Skin of body (tissue), 2 donors: ENCODE results near the gene CDK4. TPM values are rescaled to one million over a fixed set of nuclear protein-coding genes. Genes with fewer than 3 reads are reported as not detected.
"Not testable (repeated sequence)": the region's sequence is repeated elsewhere in the genome, so short reads cannot be mapped to it uniquely, and the experiment has no call there.

Source experiments
- DNase-seq: peaks from one replicate; lab custom pipeline; 2025; lab: John Stamatoyannopoulos, UW
- total RNA-seq: library from RNA; depleted of rRNA; stranded (reverse); fragments of >200 nt; gene quantifications from one replicate; pipeline ENCODE4 v1.2.3, GENCODE V29; 2014

Gene CDK4
- total RNA-seq, 1 donor from 2014 or later = 69.6 TPM

DNA sequence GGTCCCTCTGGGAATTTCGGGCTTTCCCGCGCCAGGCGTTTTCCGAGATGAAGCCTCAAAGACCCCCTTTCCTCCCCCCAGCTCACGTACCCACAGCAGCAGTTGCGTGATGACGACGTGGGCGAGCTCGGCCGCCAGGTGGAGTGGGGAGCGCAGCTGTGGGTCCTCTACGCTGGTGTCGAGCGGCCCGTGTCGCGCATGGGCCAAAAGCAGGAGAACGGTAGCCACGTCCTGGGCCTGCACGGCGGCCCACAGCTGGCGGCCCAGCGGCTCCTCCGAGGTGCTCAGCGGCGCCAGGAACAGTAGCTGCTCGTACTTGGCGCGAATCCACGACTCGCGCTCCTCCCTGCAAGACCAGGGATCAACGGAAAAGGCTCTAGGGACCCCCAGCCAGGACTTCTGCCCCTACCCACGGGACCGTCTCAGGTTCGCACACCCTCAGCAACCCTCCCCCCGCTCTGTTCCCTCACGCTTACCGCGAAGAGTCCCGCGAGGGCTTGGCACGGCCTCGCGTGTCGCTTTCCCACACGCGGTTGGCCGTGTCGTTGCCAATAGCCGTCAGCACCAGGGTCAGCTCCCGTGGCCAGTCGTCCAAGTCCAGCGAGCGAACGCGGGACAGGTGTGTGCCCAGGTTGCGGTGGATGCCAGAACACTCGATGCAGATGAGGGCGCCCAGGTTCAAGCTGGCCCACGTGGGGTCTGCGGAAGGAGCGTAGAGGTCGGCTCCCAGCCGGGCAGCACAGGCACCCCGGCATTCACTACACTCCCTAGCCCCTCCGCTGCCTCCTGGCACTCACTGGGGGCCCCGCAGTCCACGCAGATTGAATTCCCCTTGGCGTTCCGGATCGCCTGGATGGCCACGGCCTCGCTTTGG lies 25.0 kb downstream of the CDK4 start:
- peak; percentile 52 for DNase-seq

DNA sequence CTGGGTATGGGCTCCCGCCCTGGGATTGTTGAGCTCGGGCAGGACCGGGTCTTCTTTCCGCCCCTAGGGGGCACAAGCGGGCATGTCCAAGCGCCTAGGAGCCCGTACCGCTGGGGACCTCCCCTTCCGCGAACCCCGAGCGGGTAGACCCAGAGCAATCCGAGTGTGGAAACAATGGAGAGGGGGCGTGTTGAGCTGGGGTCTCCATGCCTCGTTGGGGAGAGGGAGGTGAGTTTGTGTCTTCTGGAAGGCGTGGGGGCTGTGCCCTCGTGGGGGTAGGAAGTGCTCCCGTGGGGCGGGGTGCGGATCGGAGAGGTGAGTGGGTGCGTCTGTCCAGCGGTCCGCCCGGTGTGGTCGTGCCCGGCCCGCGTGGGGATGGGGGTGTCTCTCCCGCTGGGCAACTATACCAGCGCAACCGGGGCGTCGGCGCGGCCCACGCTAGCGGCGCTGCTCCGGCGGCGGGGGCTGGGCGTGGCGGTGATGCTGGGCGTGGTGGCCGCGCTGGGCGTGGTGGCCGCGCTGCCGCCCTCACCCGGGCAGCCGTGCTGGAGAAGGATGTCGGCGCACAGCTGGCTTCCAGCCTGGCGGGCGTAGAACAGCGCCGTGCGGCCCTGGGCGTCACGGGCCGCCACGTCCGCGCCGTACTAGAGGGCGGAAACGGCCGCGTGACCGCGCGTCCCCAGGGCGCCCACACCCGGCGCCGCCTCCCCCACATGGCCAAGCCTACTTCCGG lies 25.8 kb downstream of the CDK4 start:
- peak; percentile 57 for DNase-seq

DNA sequence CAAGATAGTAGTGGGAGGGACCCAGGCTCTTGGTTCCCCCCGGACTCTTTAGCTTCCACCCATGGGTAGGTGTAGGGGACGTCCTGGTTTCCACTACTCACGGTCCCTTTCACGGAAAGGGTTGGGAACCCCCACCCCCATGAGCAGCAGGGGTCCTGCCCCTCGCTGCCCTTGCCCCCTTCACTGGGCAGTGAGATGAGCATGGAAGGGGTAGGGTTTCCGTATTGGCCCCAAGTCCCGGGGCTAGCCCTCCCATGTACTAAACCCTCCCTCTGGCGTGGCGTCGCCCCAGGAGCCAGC lies 26.3 kb downstream of the CDK4 start:
- DNase-seq = no peak

GRCh38 chr12:57724936-57725740 lies 27.0 kb downstream of the CDK4 start:
- no peak for DNase-seq

GRCh38 chr12:57724003-57724935 lies 27.8 kb downstream of the CDK4 start:
- no peak for DNase-seq

- DNase-seq = no peak
These were observed 28.5 kb downstream of the CDK4 start for GRCh38 chr12:57723630-57723962.

DNA sequence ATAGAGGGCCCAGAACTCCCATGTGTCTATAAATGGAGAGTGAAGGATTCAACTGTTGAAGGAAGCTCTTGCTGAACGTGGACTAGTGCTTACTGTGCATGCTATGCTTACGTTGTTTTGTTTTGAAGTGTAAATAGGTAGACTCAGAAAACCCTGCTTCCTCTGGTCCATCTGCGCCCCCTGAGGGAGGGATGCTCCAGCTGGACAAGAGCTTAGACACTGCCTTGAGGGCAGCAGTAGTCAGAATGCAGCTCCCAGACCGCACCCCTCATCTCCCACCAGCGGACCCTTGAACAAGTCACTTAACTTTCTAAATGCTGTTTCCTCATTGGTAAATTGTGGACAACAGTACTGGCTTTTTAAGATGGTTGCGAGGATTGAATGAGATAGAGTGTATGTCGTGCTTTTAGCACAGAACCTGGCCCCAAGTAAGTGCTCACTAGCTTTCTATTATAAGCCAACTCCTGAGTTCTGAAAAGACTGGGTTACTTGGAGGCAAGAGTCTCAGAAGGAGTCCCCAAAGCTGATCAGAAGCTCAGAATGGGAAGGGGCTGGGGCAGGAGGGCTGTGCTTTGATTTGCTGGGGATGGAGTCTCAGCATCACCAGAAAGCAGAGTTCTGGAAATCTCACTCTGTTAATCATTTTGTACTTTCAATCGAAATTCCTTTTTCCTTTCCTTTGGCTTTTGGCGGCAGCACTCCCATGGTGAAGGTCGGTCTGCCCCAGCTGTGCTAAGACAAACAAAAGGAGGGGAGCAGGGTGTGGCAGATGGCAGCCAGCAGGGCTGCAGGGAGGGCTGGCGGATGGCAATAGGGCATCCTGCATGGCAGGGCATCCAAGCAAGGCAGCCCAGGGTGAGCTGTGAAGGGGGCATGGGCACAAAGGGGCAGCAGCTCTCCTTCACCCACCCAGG lies 29.1 kb downstream of the CDK4 start:
- no peak for DNase-seq

DNA sequence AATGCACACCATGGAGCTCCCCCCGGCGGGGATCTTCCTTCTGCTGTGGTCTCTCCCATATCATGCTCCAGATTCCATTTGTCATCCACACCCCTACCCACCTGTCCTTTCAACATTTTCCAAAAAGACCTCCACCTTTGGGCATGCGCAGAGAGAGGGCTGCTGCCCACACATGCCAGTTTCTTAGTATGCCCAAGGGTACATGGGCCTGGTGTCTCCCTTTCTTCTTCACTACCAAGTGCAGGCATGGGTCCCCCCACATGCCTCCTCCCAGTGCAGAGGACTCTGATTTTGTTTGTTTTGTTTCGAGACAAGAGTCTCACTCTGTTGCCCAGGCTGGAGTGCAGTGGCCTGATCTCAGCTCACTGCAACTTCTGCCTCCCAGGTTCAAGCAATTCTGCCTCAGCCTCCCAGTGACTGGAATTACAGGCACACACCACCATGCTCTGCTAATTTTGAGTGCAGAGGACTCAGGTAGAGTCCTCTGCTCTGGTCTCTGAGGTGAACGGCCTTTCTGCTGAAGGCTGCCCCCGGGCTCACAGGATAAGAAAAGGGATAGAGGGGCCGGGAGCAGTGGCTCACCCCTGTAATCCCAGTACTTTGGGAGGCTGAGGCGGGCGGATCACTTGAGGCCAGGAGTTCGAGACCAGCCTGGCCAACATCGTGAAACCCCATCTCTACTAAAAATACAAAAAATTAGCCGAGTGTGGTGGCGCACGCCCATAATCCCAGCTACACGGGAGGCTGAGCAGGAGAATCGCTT lies 30.1 kb downstream of the CDK4 start:
- DNase-seq = not testable (repeated sequence)

GRCh38 chr12:57720606-57721595 lies 31.2 kb downstream of the CDK4 start:
- DNase-seq = no peak

DNA sequence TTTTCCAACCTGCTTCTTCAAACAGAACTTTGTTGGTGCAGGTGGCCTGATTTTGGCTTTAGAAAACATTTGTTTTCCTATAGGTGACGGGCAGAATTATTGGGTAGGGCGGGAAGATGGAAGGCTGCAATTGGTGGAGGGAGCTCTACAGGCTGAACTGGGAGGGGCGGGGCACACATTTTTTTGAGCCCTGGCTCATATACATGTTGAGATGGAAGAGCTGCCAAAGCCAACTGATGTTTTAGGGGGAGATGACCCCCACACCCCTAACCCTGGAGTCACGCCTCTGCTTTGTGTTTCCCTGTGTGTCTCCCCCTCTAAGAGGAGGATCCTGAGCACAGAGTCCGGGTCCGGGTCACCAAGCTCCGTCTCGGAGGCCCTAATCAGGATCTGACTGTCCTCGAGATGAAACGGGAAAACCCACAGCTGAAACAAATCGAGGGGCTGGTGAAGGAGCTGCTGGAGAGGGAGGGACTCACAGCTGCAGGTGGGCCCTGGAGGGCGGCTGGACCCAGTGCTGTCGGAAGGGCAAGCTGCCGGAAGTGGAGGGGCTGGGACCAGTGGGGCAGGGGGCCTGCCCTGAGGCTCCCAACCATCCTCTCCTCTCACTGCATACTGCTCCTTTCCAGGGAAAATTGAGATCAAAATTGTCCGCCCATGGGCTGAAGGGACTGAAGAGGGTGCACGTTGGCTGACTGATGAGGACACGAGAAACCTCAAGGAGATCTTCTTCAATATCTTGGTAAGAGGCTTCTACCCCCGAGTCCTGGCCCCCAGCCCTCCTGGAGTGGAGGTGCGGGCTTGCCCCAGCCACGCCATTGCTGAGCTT lies 32.1 kb downstream of the CDK4 start:
- DNase-seq = no peak

GRCh38 chr12:57718641-57719528 lies 33.2 kb downstream of the CDK4 start:
- no peak for DNase-seq

- DNase-seq = no peak
These were observed 34.1 kb downstream of the CDK4 start for GRCh38 chr12:57717846-57718640.

GRCh38 chr12:57717131-57717530 lies 35.0 kb downstream of the CDK4 start:
- DNase-seq = no peak

DNA sequence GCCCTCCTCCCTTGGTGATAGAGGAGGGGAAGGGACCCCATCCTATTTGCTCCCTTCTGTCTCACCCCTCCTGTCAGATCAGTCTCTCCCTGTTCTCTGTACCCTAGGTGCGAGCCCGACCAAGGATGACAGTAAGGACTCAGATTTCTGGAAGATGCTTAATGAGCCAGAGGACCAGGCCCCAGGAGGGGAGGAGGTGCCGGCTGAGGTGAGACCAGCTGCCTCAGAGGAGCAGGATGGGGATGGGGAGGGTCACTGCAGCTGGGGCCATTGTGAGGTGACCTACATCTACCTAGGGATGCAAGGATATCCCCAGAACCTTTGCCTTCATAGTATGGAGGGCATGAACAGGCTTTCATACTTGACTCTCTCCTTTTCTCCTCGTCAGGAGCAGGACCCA lies 35.8 kb downstream of the CDK4 start:
- DNase-seq = no peak

DNA sequence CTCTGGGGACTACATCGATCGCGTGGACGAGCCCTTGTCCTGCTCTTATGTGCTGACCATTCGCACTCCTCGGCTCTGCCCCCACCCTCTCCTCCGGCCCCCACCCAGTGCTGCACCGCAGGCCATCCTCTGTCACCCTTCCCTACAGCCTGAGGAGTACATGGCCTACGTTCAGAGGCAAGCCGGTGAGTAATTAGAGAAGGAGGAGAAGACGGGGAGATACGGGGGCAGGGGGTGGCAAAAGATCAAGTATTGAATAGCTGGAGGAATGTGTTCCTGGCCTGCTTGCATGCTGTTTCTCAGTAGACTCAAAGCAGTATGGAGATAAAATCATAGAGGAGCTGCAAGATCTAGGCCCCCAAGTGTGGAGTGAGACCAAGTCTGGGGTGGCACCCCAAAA lies 36.3 kb downstream of the CDK4 start:
- DNase-seq = no peak
